Measurements from ENCODE around the gene RRM2.

The RRM2 gene

DNA sequence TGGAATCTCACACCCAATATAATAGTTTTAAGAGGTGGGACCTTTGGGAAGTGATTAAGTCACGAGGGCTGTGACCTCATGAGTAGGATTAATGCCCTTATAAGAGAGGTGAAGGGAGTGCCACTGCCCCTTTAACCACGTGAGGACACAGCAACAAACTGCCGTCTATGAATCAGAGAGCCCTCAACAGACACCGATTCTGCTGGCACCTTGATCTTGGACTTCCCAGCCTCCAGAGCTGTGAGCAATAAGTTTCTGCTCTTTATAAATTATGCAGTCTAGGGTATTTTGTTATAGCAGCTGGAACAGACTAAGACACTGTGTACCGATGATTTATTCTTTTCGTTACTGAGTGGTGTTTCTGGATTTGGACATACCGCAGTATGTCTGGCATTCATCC lies 56.2 kb downstream of the RRM2 start:
- H3K9me3 ChIP-seq (ENCODE audit: control insufficient read depth, insufficient read depth, low read depth, low read length) = no peaks in the 10 kb centered on the region
- H3K36me3 ChIP-seq (ENCODE audit: control insufficient read depth in 2 of 2, insufficient read depth in 1 of 2, low read length in 2 of 2) = no peaks in the 10 kb centered on the region; a peak in 1 of 3 replicates
- no peak overlapping the region for H3K27ac ChIP-seq (ENCODE audit: extremely low read depth, low read depth, low read length)
- TF ChIP-seq EGR2 (tag by site-specific recombination; IDR thresholded peaks at IDR 0.05; ENCODE audit: low read depth) (no peak), ZNF433 (tag by site-specific recombination; IDR thresholded peaks at IDR 0.05; ENCODE audit: low read depth) (no peak), ZSCAN16 (tag by site-specific recombination; IDR thresholded peaks at IDR 0.05) (no peak), ZNF292 (tag by site-specific recombination; IDR thresholded peaks at IDR 0.05; ENCODE audit: borderline replicate concordance, low read depth) (no peak), ZNF518A (tag by site-specific recombination; conservative IDR thresholded peaks at IDR 0.05; ENCODE audit: low read depth) (no peak), ZBTB7A (tag by site-specific recombination; IDR thresholded peaks at IDR 0.05; ENCODE audit: low read depth) (no peak), TCF7L2 (IDR thresholded peaks at IDR 0.05; ENCODE audit: borderline replicate concordance, low read depth, low read length) (no peak), PATZ1 (tag by site-specific recombination; IDR thresholded peaks at IDR 0.05) (no peak), IKZF3 (tag by site-specific recombination; IDR thresholded peaks at IDR 0.05) (no peak), ZNF37A (tag by site-specific recombination; IDR thresholded peaks at IDR 0.05) (no peak), ZNF354C (tag by site-specific recombination; IDR thresholded peaks at IDR 0.05; ENCODE audit: borderline replicate concordance, low read depth) (no peak), ZNF114 (tag by site-specific recombination; IDR thresholded peaks at IDR 0.05) (no peak), ZNF658 (tag by site-specific recombination; IDR thresholded peaks at IDR 0.05) (no peak), PRDM10 (tag by site-specific recombination; IDR thresholded peaks at IDR 0.05) (no peak), TSHZ1 (tag by site-specific recombination; IDR thresholded peaks at IDR 0.05; ENCODE audit: borderline replicate concordance) (no peak), WT1 (tag by site-specific recombination; IDR thresholded peaks at IDR 0.05) (no peak), ZNF423 (tag by site-specific recombination; IDR thresholded peaks at IDR 0.05) (no peak)
- TF ChIP-seq, protein P1, sequence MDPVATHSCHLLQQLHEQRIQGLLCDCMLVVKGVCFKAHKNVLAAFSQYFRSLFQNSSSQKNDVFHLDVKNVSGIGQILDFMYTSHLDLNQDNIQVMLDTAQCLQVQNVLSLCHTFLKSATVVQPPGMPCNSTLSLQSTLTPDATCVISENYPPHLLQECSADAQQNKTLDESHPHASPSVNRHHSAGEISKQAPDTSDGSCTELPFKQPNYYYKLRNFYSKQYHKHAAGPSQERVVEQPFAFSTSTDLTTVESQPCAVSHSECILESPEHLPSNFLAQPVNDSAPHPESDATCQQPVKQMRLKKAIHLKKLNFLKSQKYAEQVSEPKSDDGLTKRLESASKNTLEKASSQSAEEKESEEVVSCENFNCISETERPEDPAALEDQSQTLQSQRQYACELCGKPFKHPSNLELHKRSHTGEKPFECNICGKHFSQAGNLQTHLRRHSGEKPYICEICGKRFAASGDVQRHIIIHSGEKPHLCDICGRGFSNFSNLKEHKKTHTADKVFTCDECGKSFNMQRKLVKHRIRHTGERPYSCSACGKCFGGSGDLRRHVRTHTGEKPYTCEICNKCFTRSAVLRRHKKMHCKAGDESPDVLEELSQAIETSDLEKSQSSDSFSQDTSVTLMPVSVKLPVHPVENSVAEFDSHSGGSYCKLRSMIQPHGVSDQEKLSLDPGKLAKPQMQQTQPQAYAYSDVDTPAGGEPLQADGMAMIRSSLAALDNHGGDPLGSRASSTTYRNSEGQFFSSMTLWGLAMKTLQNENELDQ (tag by site-specific recombination; IDR thresholded peaks at IDR 0.05; ENCODE audit: low read depth) = no peak
- POLR2A ChIA-PET = no interaction called here
- no peaks in the 10 kb centered on the region for H3K4me1 ChIP-seq (ENCODE audit: control insufficient read depth, insufficient read depth, low read length)
- H3K4me3 ChIP-seq (ENCODE audit: low read depth, low read length) = no peak overlapping the region
- CTCF ChIA-PET = interaction anchor here (1.6 kb wide), 1 partner anchor 256 kb away, joined by 5 read pairs; no protein-coding TSS in a partner anchor

Measured in HEK293 (cell line).